GM19438 (cell line): ENCODE results near the gene FOXO3.

Experiments used
- ATAC-seq: cut with Tn5 transposase; IDR thresholded peaks from one replicate; pipeline ENCODE4 v1.9.1; 2021; ENCODE audit warnings: low read depth; ENCODE audit not compliant: unreplicated experiment

FOXO3 gene

DNA sequence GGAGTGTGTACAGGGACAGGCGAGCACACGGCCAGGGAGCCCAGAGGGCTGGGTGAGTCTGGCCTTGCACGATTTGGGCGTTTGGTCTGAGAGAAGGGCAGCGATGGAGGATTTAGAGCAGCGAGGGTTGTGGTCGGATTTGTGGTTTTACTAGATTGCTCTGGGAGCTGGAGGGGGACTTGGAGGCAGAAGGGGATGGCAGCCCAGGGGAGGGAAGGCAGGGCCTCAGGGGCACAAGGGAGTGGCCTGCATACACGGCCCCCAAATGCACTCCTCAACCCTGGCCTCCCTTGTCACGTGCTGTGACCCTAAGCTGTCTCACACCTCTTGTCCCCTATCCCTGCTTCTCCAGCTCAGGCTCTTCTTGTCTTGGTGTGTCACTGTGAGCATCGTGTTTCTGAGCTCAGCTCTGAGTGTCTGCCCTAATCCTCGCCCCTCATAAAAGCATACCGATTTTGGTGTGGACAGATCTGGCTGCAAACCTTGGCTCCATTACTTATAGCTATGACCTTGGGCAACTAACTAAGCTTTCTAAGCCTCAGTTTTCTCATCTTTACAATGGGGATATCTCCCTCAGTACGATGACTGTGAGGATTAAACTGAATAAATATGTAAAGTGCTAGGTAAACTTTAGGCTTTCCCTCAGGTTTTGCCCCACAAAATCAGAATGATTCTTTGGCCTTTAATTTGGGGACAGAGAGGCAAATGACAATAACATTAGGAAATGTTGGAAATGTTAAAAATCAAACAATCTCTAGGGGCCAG lies 167.4 kb downstream of the FOXO3 start:
- ATAC-seq = no peak

- no peak for ATAC-seq
Observed at GRCh38 chr6:108728826-108729225, 168.1 kb downstream of the FOXO3 start.

GRCh38 chr6:108730635-108731515 lies 170.2 kb downstream of the FOXO3 start:
- no peak for ATAC-seq

DNA sequence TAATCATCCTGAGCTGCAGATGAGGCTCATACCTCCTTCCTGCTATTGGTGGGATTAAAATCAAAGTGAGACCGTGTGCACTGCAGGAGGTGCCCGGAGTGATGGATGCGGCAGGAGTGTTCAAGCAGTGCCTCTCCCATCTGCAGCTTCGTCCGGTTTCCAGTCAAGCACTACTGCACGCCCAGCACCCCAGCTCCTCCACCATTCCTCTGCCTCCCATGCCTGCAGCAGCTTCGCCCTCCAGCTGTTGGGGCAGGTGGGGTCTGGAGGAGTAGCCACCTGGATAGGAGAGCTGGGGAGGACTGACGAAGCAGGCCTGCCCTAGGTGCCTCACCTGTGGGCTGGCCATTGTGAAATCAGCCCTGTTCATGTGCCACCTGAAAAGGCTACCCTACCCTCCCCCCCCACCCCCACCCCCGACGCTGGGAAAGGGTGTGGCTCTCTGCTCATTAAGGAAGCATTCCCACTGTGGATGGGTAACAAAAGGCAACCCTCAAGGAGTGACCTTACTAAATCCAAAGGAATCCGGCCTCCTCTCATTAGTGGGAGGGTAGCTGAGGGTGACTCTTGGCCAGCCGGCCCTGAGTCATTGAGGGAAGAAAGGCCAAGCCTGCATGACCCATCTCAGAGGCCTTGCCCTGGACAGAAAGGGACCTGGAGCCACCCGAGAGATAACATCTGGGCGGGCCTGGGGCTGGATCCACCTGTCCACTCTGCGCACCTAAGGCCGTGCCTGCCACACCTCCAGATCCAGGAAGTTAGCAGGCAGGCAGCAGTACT lies 171.6 kb downstream of the FOXO3 start:
- no peak for ATAC-seq

- no peak for ATAC-seq
Observed at GRCh38 chr6:108733051-108733450, 172.3 kb downstream of the FOXO3 start.

DNA sequence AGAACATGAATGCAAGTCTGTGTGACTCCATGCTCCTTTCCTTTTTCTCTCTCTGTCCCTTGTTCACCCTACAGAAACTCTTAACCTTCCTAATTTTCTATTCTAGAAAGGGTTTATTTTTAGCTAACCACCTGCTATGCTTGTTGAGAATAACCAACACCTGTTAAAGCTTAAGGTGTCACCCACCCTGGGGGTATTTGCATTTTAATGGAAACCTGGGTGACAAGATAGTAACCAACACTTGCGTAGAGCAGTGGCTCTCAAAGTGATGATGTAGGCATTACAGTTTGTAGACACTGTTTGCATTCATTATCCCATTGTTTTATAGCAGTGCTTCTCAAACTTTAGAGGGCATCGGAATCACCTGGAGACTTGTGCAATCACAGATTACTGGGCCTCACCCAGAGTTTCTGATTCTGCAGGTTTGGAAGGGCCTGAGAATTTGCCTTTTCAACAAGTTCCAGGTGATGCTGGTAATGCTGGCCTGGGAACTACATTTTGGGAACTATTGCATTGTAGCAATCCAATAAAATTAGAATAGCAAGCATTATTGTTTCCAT lies 173.1 kb downstream of the FOXO3 start:
- ATAC-seq = no peak
